PC-9 (cell line): Measurements from ENCODE around the gene TRMT61B. TPM values are rescaled to one million over a fixed set of nuclear protein-coding genes. Genes with fewer than 3 reads are reported as not detected.
A peak's percentile ranks its signal among the peaks of the same experiment; 100 is the strongest.

Experiments
- BruUV-seq: library from RNA; stranded (reverse); fragments of 400-500 nt; replicated peaks from 2 replicates; lab custom pipeline; 2021; lab: Mats Ljungman, UMichigan
- CTCF ChIA-PET: fragments of 300-600 bp; sonication (Branson Sonifier 250); formaldehyde crosslinking; loops from one replicate; lab custom pipeline; 2022; ENCODE audit warnings: antibody characterized with exemption; lab: Charles Lee
- POLR2A ChIA-PET: fragments of 300-600 bp; sonication (Branson Sonifier 250); formaldehyde crosslinking; loops from one replicate; lab custom pipeline; 2022; ENCODE audit warnings: antibody characterized with exemption; ENCODE audit not compliant: unreplicated experiment; lab: Charles Lee
- DNase-seq, 2 experiments: peaks; one replicate each; pipeline versions ENCODE4 v3.0.0 to v3.0.0-alpha.2; 2015 to 2022; ENCODE audit warnings: mixed read lengths in 1 of 2
- H2AFZ ChIP-seq: fragments of 200-600 bp; sonication (generic); 2 replicates; pipeline ENCODE4 v1.8.1; 2017; ENCODE audit warnings: antibody characterized with exemption
- H3F3A ChIP-seq: fragments of 200-600 bp; sonication (generic); 2 replicates; pipeline ENCODE4 v1.8.1; 2017; ENCODE audit warnings: antibody characterized with exemption, mild to moderate bottlenecking, low read depth; ENCODE audit not compliant: insufficient read depth
- H3K27ac ChIP-seq: fragments of 200-600 bp; sonication (generic); 2 replicates; pipeline ENCODE4 v1.6.1; 2016; ENCODE audit warnings: mixed run types
- H3K27me3 ChIP-seq: fragments of 200-600 bp; sonication (generic); 2 replicates; pipeline ENCODE4 v1.6.1; 2016; ENCODE audit warnings: low read depth, mixed run types; ENCODE audit not compliant: insufficient read depth
- H3K36me3 ChIP-seq: fragments of 200-600 bp; sonication (generic); 2 replicates; pipeline ENCODE4 v1.6.1; 2016; ENCODE audit warnings: low read depth, mixed run types
- H3K4me1 ChIP-seq: fragments of 200-600 bp; sonication (generic); replicated peaks from 2 replicates; pipeline ENCODE4 v1.6.1; 2016; ENCODE audit warnings: mixed run types; ENCODE audit not compliant: insufficient read depth
- H3K4me2 ChIP-seq: fragments of 200-600 bp; sonication (generic); 2 replicates; pipeline ENCODE4 v1.6.1; 2017; ENCODE audit warnings: mixed run types
- H3K4me3 ChIP-seq: fragments of 200-600 bp; sonication (generic); 2 replicates; pipeline ENCODE4 v1.6.1; 2016; ENCODE audit warnings: mixed run types
- H3K79me2 ChIP-seq: fragments of 200-600 bp; sonication (generic); 2 replicates; pipeline ENCODE4 v1.6.1; 2017; ENCODE audit warnings: low read depth, mixed run types
- H3K9me2 ChIP-seq: fragments of 200-600 bp; sonication (generic); 2 replicates; pipeline ENCODE4 v1.8.1; 2017; ENCODE audit warnings: mild to moderate bottlenecking; ENCODE audit not compliant: insufficient read depth
- H3K9me3 ChIP-seq: fragments of 200-600 bp; sonication (generic); 2 replicates; pipeline ENCODE4 v1.8.1; 2016; ENCODE audit warnings: low read depth; ENCODE audit not compliant: insufficient read depth
- H4K20me1 ChIP-seq: fragments of 200-600 bp; sonication (generic); 2 replicates; pipeline ENCODE4 v1.8.1; 2017; ENCODE audit not compliant: insufficient read depth
- EZH2 ChIP-seq: fragments of 200-600 bp; sonication (generic); IDR thresholded peaks from 2 replicates; pipeline ENCODE4 v1.8.0; 2017; ENCODE audit warnings: antibody characterized with exemption, low read depth
- intact Hi-C: fragments of 100-400 bp; cut with micrococcal nuclease; formaldehyde crosslinking; loops from one replicate; pipeline ENCODE4 v1.10.0; 2022; ENCODE audit not compliant: unreplicated experiment
- total RNA-seq: library from RNA; stranded (reverse); gene quantifications from 2 replicates; pipeline ENCODE4 v1.2.3, GENCODE V29; 2021
- TF ChIP-seq, protein P1 (sequence below): fragments of 200-600 bp; sonication (generic); conservative IDR thresholded peaks from 2 replicates; pipeline ENCODE4 v1.6.1; 2017; ENCODE audit warnings: mixed run types, antibody characterized with exemption, mild to moderate bottlenecking, moderate library complexity

Gene TRMT61B
- total RNA-seq, 1 experiment from 2014 or later = 21.1 TPM

DNA sequence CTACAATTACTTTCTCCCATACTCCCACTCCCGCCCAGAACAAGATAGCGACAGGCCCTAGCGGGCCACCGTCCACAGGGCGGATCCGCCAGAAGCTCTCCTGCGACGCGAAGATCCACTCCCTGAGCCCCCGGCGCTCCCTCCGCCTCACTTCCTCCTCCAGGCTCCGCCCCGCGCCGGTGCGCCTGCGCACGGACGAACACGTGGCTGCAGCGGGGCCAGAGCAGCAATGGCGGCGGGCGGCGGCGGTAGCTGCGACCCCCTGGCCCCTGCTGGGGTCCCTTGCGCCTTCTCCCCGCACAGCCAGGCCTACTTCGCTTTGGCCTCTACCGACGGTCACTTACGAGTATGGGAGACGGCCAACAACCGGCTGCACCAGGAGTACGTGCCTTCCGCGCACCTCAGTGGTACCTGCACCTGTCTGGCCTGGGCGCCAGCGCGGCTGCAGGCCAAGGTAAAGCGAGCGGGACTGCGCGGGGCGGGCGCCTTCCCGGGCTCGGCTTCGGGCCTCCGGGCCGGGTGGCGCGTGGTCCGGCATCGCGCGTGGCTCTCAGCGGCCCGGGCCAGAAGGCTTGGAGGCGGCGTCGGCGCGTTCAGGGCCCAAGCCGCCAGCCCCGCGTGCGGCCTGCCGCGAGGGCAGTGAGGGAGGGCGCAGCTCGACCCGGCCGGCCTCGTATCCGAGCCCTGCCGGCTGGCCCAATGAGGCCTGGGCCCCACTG lies 24.5 kb upstream of the TRMT61B start, which contains the start of gene WDR43:
TSS of gene WDR43 (plus strand) at position 198 of the 719 bp plus-strand sequence. CDS start at position 230, 32 bp downstream.
- peak within 1 kb of the TSS; percentile 71 for H3K27ac ChIP-seq
- H3F3A ChIP-seq = no peaks in the 10 kb centered on the region; the same call in none of the 2 replicates
- H4K20me1 ChIP-seq = peaks cover 41% of the 10 kb centered on the region
- H2AFZ ChIP-seq = peak within 1 kb of the TSS; percentile 83
- H3K36me3 ChIP-seq = peaks cover 20% of the 10 kb centered on the region
- ChIA-PET POLR2A (interaction anchor here (0.6 to 1.0 kb wide), 5 partner anchors 27 to 1359 kb away, joined by 3 to 14 read pairs (median 3); no protein-coding TSS in a partner anchor), CTCF (interaction anchor here (0.5 kb wide), 1 partner anchor 1187 kb away, joined by 7 read pairs; no protein-coding TSS in a partner anchor)
- no peak for TF ChIP-seq EZH2
- DNase-seq = peak; percentile 98 to 99
- no peaks in the 10 kb centered on the region for H3K9me3 ChIP-seq
- intact Hi-C loops = loop anchor here (1.0 to 10.0 kb wide), 2 partner anchors 24 to 330 kb away; partner anchors contain the start of gene TRMT61B
- H3K79me2 ChIP-seq = peaks cover 52% of the 10 kb centered on the region
- no TSS peak for BruUV-seq
- H3K9me2 ChIP-seq = no peaks in the 10 kb centered on the region
- peak within 1 kb of the TSS; percentile 98 for H3K4me3 ChIP-seq
- peak within 1 kb of the TSS; percentile 90 for H3K4me2 ChIP-seq
- peaks cover 34% of the 10 kb centered on the region for H3K4me1 ChIP-seq
- no peaks in the 10 kb centered on the region for H3K27me3 ChIP-seq

- peaks cover 15% of the 10 kb centered on the region for H3K36me3 ChIP-seq
- peak overlapping the region; percentile 62; the same call in 1 of the 2 replicates for H3K4me2 ChIP-seq
- intact Hi-C loops = loop anchor here (10.0 kb wide), 1 partner anchor 329 kb away; no protein-coding TSS in a partner anchor
- H4K20me1 ChIP-seq = peaks cover 30% of the 10 kb centered on the region
- DNase-seq = no peak
- H3K9me3 ChIP-seq = no peaks in the 10 kb centered on the region
- no peak for TF ChIP-seq EZH2
- TF ChIP-seq, protein P1, sequence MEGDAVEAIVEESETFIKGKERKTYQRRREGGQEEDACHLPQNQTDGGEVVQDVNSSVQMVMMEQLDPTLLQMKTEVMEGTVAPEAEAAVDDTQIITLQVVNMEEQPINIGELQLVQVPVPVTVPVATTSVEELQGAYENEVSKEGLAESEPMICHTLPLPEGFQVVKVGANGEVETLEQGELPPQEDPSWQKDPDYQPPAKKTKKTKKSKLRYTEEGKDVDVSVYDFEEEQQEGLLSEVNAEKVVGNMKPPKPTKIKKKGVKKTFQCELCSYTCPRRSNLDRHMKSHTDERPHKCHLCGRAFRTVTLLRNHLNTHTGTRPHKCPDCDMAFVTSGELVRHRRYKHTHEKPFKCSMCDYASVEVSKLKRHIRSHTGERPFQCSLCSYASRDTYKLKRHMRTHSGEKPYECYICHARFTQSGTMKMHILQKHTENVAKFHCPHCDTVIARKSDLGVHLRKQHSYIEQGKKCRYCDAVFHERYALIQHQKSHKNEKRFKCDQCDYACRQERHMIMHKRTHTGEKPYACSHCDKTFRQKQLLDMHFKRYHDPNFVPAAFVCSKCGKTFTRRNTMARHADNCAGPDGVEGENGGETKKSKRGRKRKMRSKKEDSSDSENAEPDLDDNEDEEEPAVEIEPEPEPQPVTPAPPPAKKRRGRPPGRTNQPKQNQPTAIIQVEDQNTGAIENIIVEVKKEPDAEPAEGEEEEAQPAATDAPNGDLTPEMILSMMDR = no peak
- POLR2A ChIA-PET = no interaction called here
- H3K4me3 ChIP-seq = peak overlapping the region; percentile 62; the same call in 1 of the 2 replicates
- no peaks in the 10 kb centered on the region for H3K27me3 ChIP-seq
- peaks cover 25% of the 10 kb centered on the region for H3K4me1 ChIP-seq
- CTCF ChIA-PET = no interaction called here
- H2AFZ ChIP-seq = peak overlapping the region; percentile 83; the same call in 1 of the 2 replicates
- peaks cover 41% of the 10 kb centered on the region for H3K79me2 ChIP-seq
- no peaks in the 10 kb centered on the region for H3K9me2 ChIP-seq
- 0 out of 2 replicates have a peak overlapping the region, but pooled peaks have one; percentile 71 for H3K27ac ChIP-seq
- H3F3A ChIP-seq = no peaks in the 10 kb centered on the region
- no TSS peak for BruUV-seq
These were observed 23.4 kb upstream of the TRMT61B start for GRCh38 chr2:28893488-28893887.

GRCh38 chr2:28880193-28880592 lies 10.1 kb upstream of the TRMT61B start:
- H3K27me3 ChIP-seq = no peaks in the 10 kb centered on the region
- H3K4me3 ChIP-seq = no peak overlapping the region
- no peaks in the 10 kb centered on the region for H4K20me1 ChIP-seq
- H2AFZ ChIP-seq = no peak overlapping the region
- ChIA-PET POLR2A (no interaction called here), CTCF (interaction anchor here (0.6 kb wide), 1 partner anchor 61 kb away, joined by 7 read pairs; no protein-coding TSS in a partner anchor)
- H3K4me2 ChIP-seq = no peak overlapping the region
- BruUV-seq = no TSS peak
- no peaks in the 10 kb centered on the region for H3K9me3 ChIP-seq
- H3K27ac ChIP-seq = no peak overlapping the region
- intact Hi-C loops = no loop called here
- TF ChIP-seq, protein P1 = no peak
- no peak for TF ChIP-seq EZH2
- H3K36me3 ChIP-seq = no peaks in the 10 kb centered on the region
- H3K9me2 ChIP-seq = no peaks in the 10 kb centered on the region
- H3K79me2 ChIP-seq = no peaks in the 10 kb centered on the region
- no peak for DNase-seq
- no peaks in the 10 kb centered on the region for H3K4me1 ChIP-seq
- no peaks in the 10 kb centered on the region for H3F3A ChIP-seq
